Measurements from ENCODE around the gene FBXW8. TPM values are rescaled to one million over a fixed set of nuclear protein-coding genes. Genes with fewer than 3 reads are reported as not detected.

Gene FBXW8
- total RNA-seq, 1 donor from 2014 or later, result 13.8 TPM

DNA sequence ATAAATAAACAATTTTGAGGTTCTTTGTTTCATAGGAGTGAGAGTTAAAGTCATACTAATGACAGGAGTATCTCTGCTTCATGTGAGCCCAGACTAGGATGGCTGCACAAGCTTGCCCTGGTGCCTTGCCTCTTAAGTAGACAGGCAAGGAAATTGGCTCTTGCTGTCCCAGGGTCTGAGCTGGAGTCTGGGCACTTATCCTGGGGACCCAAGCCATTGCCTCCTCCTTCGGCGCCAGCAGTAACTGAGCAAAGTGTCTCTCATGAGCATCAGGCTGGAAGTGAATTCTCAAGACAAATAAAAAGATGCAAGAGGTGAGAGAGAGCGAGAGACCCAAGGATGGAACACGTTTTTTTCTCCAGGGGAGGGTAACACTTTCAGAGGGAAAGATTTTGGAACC lies 6.9 kb upstream of the FBXW8 start:
- TF ChIP-seq, protein P1, sequence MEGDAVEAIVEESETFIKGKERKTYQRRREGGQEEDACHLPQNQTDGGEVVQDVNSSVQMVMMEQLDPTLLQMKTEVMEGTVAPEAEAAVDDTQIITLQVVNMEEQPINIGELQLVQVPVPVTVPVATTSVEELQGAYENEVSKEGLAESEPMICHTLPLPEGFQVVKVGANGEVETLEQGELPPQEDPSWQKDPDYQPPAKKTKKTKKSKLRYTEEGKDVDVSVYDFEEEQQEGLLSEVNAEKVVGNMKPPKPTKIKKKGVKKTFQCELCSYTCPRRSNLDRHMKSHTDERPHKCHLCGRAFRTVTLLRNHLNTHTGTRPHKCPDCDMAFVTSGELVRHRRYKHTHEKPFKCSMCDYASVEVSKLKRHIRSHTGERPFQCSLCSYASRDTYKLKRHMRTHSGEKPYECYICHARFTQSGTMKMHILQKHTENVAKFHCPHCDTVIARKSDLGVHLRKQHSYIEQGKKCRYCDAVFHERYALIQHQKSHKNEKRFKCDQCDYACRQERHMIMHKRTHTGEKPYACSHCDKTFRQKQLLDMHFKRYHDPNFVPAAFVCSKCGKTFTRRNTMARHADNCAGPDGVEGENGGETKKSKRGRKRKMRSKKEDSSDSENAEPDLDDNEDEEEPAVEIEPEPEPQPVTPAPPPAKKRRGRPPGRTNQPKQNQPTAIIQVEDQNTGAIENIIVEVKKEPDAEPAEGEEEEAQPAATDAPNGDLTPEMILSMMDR (IDR thresholded peaks at IDR 0.05), result no peak
- TF ChIP-seq POLR2A (IDR thresholded peaks at IDR 0.05), result no peak
- TF ChIP-seq POLR2AphosphoS5 (IDR thresholded peaks at IDR 0.05; ENCODE audit: insufficient read depth in 1 of 2, low read depth in 1 of 2), result no peak
- H3K9me3 ChIP-seq, result no peaks in the 10 kb centered on the region

DNA sequence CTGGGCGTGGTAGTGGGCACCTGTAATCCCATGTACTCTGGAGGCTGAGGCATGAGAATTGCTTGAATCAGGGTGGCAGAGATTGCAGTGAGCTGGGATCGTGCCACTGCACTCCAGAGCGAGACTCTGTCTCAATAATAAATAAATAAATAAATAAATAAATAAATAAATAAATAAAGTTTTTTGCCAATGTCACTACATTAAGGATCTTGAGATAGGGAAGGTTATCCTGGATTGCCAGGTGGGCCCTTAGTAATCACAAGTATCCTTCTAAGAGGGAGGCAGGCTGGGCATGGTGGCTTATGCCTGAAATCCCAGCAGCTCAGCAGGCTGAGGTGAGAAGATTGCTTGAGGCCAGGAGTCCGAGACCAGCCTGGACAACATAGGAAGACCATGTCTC lies 4.5 kb upstream of the FBXW8 start:
- H3K4me1 ChIP-seq, result peaks cover under 1% of the 10 kb centered on the region
- intact Hi-C loops (cut with DNase I), result no loop called here
- no peaks in the 10 kb centered on the region for H3K36me3 ChIP-seq
- H3K4me3 ChIP-seq, result no peak overlapping the region
- DNase-seq (ENCODE audit: extremely low spot score in 2 of 2), result no peak
- no peaks in the 10 kb centered on the region for H3K9me3 ChIP-seq
- TF ChIP-seq, protein P1 (IDR thresholded peaks at IDR 0.05), result no peak
- no peak for TF ChIP-seq POLR2A (IDR thresholded peaks at IDR 0.05)
- no peak for TF ChIP-seq POLR2AphosphoS5 (IDR thresholded peaks at IDR 0.05; ENCODE audit: insufficient read depth in 1 of 2, low read depth in 1 of 2)
- H3K27me3 ChIP-seq, result no peaks in the 10 kb centered on the region
- H3K27ac ChIP-seq, result no peak overlapping the region

More for the DNA sequence above, 6.9 kb upstream of the FBXW8 start:
- Histone ChIP-seq H3K4me1 (no peaks in the 10 kb centered on the region), H3K27me3 (no peaks in the 10 kb centered on the region), H3K36me3 (no peaks in the 10 kb centered on the region), H3K4me3 (no peak overlapping the region), H3K27ac (no peak overlapping the region)
- intact Hi-C loops (cut with DNase I), result no loop called here
- no peak for DNase-seq (ENCODE audit: extremely low spot score in 2 of 2)

DNA sequence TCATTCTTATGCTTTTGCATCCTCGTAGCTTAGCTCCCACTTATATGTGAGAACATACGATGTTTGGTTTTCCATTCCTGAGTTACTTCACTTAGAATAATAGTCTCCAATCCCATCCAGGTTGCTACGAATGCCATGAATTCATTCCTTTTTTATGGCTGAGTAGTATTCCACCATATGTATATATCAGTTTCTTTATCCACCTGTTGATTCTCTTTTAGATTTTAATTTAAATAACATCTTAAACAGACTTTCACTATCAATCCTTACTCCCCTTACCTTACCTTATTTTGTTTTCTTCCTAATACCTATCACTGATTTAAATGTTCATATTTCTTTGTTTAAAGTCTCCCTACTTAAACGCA lies 488 bp upstream of the FBXW8 start:
- no peak for DNase-seq (ENCODE audit: extremely low spot score in 2 of 2)
- Histone ChIP-seq H3K4me3 (peak overlapping the region; percentile 63 to 80), H3K27ac (no peak overlapping the region), H3K4me1 (peaks cover 13% of the 10 kb centered on the region), H3K27me3 (no peaks in the 10 kb centered on the region), H3K36me3 (no peaks in the 10 kb centered on the region), H3K9me3 (no peaks in the 10 kb centered on the region)
- TF ChIP-seq POLR2A (IDR thresholded peaks at IDR 0.05), result no peak
- no peak for TF ChIP-seq POLR2AphosphoS5 (IDR thresholded peaks at IDR 0.05; ENCODE audit: insufficient read depth in 1 of 2, low read depth in 1 of 2)
- TF ChIP-seq, protein P1 (IDR thresholded peaks at IDR 0.05), result no peak
- intact Hi-C loops (cut with DNase I), result no loop called here

DNA sequence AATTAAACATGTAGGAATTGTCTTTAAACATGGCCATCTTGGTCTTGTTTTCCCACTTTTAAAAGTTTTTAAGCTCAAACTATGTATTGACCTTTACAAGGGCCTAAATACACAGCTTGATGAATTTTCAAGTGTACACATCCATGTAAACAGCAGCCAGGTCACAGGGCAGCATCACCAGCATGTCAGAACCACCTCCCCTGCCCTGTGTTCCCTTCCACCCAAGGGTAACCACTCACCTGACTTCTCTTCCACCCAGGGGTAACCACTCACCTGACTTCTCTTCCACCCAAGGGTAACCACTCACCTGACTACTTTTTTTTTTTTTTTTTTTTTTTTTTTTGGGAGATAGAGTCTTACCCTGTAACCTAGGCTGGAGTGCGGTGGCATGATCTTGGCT lies 4.6 kb downstream of the FBXW8 start:
- no peaks in the 10 kb centered on the region for H3K27me3 ChIP-seq
- H3K36me3 ChIP-seq, result no peaks in the 10 kb centered on the region
- intact Hi-C loops (cut with DNase I), result no loop called here
- H3K4me3 ChIP-seq, result no peak overlapping the region
- H3K9me3 ChIP-seq, result no peaks in the 10 kb centered on the region
- H3K4me1 ChIP-seq, result peaks cover 42% of the 10 kb centered on the region
- no peak for DNase-seq (ENCODE audit: extremely low spot score in 2 of 2)
- no peak for TF ChIP-seq POLR2A (IDR thresholded peaks at IDR 0.05)
- TF ChIP-seq, protein P1 (IDR thresholded peaks at IDR 0.05), result no peak
- no peak for TF ChIP-seq POLR2AphosphoS5 (IDR thresholded peaks at IDR 0.05; ENCODE audit: insufficient read depth in 1 of 2, low read depth in 1 of 2)
- no peak overlapping the region for H3K27ac ChIP-seq

DNA sequence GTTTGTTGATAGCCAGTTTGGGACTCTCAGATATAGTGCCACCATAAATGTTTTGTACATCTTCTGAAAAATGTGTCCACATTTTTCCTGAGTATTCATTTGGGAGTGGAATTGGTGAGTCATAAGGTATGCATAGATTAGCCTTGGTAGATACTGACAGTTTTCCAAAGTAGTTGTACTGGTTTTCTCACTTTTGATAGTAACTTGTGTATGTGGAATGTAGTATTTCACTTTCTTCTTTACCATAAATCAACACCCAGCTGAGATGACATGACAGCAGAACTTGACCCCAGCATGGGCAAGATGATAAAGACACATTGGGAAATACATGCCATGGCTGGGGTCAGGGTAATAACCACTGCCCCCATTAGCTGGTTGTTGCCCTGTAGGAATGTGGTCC lies 5.4 kb downstream of the FBXW8 start:
- DNase-seq (ENCODE audit: extremely low spot score in 2 of 2), result no peak
- intact Hi-C loops (cut with DNase I), result no loop called here
- no peaks in the 10 kb centered on the region for H3K27me3 ChIP-seq
- H3K9me3 ChIP-seq, result no peaks in the 10 kb centered on the region
- no peak overlapping the region for H3K4me3 ChIP-seq
- H3K4me1 ChIP-seq, result peaks cover 50% of the 10 kb centered on the region
- H3K36me3 ChIP-seq, result no peaks in the 10 kb centered on the region
- no peak overlapping the region for H3K27ac ChIP-seq
- no peak for TF ChIP-seq POLR2A (IDR thresholded peaks at IDR 0.05)

DNA sequence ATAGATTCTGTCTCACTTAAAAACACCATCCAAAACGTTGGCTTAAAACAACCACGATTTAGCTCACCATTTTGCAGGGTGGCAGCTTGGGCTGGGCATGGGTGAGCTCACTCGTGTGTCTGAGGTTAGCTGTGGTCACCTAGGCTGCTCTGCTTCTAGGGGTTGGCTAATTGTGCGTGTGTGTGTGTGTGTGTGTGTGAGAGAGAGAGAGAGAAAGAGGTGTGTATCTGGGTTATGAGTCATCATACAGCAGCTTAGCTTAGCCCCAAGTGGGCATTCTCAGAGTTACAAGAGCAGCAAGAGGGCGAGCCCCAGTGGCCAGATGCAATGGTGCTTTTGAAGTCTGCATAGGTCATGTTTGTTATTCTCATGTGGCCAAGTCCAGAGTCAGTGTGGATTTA lies 6.0 kb downstream of the FBXW8 start:
- TF ChIP-seq POLR2AphosphoS5 (IDR thresholded peaks at IDR 0.05; ENCODE audit: insufficient read depth in 1 of 2, low read depth in 1 of 2) (no peak), POLR2A (IDR thresholded peaks at IDR 0.05) (no peak)
- TF ChIP-seq, protein P1 (IDR thresholded peaks at IDR 0.05), result no peak

More for the DNA sequence above, 6.0 kb downstream of the FBXW8 start:
- intact Hi-C loops (cut with DNase I), result no loop called here
- DNase-seq (ENCODE audit: extremely low spot score in 2 of 2), result no peak
- Histone ChIP-seq H3K4me3 (no peak overlapping the region), H3K9me3 (no peaks in the 10 kb centered on the region), H3K27ac (no peak overlapping the region), H3K27me3 (no peaks in the 10 kb centered on the region), H3K36me3 (no peaks in the 10 kb centered on the region), H3K4me1 (peaks cover 46% of the 10 kb centered on the region)

All from vagina (tissue), 2 donors.